Measurements from ENCODE around the gene RCL1.
"Not testable (repeated sequence)": the region's sequence is repeated elsewhere in the genome, so short reads cannot be mapped to it uniquely, and the experiment has no call there.

RCL1 gene

DNA sequence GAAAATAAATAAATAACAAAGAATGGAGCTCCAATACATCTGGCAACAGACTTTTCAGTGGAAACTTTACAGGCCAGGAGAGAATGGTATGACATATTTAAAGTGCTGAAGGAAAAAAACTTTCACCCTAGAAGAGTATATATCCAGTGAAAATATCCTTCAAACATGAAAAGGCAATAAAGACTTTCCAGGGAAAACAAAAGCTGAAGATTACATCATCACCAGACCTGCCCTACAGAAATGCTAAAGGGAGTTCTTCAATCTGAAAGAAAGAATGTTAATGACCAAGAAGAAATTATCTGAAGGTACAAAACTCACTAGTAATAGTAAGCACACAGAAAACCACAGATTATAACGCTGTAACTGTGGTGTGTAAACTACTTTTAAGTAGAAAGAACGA, 8.3 kb upstream of the RCL1 start:
- DNase-seq: no peak

DNA sequence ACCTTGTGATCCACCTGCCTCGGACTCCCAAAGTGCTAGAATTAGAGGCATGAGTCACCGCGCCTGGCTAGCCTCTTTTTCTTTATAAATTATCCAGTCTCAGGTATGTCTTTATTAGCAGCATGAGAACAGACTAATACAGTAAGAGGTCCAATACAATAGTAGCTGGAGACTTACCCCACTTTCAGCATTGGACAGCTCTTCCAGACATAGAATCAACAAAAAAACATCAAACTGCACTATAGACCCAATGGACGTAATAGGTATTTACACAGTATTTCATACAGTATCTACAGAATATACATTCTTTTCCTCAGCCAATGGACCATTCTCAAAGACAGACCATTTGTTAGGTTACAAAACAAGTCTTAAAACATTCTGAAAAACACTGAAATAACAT, 6.1 kb upstream of the RCL1 start:
- DNase-seq: no peak

DNA sequence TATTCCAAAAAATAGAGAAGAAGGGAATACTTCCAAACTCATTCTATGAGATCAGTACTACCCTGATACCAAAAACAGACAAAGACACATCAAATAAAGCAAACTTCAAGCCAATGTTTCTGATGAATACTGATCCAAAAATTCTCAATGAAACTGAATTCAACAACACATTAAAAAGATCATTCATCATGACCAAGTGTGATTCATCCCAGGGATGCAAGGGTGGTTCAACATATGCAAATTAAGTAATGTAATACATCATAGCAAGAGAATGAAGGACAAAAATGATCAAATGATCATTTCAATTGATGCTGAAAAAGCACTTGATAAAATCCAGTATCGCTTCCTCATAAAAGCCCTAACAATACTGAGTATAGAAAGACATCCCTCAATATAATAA, 4.9 kb upstream of the RCL1 start:
- DNase-seq: no peak

DNA sequence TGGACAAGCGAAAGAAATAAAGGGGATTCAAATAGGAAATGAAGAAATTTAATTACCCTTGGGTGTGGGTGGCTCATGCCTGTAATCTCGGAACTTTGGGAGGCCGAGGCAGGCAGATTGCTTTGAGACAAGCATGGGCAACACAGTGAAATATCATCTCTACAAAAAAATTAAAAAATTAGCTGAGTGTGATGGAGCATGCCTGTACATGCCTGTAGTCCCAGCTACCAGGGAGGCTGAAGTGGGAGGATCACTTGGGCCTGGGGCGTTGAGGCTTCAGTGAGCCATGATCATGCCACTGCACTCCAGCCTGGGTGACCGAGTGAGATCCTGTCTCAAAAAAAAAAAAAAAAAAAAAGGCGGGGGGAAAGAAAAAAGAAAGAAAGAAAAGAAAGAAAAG, 4.0 kb upstream of the RCL1 start:
- no peak for DNase-seq

DNA sequence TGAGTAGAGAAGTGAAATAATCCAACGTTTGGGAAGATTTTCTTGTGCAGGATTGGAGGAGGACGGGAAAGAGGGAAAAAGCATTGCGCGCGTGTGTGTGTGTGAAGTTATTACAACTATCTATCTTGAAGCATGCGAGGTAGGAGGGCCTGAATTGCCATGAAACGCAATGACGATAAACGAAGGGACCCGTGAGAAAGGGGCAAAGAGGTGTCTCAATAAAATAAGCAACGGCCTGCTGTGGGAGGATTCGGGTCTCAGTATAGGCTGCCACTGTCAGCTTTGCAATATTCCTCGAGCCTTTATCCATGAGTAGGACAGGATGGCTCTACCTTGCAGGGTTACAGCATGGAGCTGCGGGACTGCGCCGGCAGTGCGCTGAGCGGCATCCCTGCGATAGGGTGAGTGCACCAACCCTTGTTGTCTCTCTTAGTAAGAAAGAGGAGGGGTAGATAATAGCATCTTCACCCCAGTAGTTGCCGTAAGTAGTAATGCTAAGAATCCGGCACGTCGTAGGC, 631 bp upstream of the RCL1 start:
- peak; percentile 21 for DNase-seq

DNA sequence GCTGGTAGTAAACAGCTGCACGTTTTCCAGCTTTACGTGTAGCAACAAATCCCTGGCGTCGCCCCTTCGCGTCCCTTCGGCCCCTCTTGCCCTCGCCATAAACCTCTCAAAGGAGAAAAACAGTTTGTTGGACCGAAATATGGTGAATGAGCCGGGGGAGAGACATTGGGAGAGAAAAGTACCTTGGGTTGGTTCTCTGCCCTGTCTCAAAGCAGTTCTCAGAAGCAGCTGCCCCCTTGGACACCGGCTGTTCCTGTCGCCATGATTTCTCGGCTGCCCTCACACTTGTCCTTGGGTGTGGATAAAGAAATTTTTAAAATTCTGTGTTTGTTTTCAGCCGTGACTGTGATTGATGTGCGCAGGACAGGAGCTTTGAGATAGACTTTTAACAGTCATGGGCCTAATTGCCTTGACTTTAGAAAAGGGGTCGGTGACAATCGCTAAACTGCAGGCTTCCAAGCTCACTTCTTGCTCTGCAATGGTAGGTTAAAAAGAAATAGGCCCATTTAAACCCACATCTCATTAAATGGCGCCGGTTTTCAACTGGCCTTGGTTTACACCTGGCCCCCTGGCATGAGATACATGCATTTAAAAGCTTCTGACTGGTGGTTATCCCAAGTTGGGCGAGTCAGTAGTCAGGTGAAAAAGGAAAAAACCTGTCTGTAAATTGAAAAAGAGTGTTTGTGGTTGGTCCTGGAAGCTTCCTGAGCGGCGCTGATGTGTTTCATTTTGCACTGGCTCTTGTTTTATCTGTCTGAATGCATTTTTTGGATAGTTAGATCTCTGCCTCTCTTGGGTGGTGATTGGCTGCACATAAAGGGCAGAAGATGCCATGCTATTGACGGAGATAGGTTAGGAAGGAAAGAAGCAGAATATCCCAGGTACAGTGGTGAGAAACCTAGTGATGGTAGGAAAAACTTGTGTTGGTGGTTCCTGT, 983 bp downstream of the RCL1 start:
- DNase-seq: no peak

DNA sequence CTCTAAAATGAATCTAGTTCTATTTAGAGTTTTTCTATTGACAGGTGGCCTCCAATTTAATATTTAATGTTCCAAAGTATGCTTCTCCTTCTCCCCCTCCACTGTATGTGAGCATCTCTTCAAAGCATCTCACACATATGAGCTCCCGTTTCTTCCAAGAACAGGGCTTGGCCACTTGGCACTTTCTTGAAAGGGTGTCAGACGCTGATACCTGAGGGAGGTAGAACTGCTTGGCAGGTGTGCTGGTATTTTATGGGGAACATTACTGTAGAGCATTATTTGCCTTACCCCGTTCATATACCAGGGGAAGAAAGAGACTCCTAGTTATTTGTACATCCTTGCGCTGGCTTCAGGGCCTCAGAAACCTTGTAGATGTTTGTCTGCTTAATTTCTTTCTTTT, 1.9 kb downstream of the RCL1 start:
- DNase-seq: no peak

DNA sequence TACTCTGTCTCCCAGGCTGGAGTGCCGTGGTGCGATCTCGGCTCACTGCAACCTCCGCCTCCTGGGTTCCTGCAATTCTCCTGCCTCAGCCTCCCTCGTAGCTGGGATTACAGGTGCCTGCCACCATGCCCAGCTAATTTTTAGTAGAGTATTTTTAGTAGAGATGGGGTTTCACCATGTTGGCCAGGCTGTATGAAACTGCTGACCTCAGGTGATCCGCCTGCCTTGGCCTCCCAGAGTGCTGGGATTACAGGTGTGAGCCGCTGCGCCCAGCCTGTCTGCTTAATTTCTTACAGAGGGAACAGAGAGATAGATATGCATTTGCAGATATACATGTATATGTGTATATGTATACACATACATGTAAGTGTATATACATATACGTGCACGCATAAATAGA, 2.4 kb downstream of the RCL1 start:
- DNase-seq: not testable (repeated sequence)

DNA sequence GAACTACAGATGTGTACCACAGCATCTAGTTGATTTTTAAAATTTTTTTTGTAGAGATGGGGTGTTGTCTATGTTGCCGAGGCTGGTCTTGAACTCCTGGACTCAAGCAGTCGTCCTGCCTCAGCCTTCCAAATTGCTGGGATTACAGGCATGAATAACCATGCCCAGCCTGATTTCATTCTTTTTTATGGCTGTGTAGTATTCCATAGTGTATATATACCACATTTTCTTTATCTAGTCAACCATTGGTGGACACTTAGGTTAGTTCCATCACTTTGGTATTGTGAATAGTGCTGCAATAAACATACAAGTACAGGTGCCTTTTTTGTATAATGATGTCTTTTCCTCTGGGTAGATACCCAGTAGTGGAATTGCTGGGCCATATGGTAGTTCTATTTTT, 3.8 kb downstream of the RCL1 start:
- DNase-seq: no peak

DNA sequence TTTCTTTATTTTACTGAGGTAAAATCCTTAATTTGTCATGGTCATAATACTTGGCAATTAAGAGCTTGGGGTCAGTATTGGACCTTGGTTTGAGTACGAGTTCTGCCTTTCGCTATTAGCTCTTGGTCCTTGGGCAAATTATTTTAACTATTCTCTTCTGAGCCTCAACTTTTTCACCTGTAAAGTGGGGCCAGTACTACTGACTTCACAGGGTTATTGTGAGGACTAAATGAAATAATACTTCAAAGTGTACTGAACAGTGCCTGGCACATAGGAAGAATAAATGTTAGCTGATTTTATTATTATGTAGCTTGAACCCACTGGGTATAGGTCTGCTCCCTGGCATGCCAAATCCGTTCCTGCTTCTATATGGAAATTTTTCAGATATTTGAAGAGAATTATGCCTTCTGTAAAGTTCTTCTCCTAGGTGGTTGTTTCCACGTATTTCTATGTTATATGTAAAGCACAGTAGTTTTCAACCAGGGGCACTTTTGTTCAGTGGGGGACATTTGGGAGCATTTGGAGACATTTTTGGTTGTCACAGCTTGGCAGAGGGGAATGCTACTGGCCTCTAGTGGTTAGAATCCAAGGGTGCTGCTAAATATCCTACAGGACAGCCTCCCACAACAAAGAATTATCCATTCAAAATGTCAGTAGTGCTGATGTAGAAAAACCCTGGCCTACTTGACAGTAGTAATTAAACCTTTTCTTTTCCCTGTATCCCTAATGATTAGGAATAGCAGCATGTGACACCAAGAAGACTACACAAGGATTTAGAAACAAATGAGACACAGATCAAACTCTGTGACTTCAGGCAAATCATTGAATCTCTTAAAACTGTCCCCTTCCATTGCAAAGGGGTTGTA, 4.5 kb downstream of the RCL1 start:
- peak; percentile 48 for DNase-seq

DNA sequence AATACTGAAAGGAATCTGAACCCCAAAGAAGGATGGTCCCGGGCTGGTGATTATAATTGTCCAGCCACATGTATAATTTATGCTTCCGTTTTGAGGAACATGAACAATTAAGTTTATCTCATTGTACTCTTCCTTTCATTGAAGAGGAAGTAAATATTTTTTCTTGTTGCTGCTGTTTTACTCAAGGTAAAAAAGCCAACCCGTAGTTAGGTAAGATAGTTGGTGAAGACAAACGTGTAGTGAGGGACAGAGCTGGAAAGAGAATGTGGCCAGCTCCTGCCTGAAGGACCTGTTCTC, 5.1 kb downstream of the RCL1 start:
- no peak for DNase-seq

DNA sequence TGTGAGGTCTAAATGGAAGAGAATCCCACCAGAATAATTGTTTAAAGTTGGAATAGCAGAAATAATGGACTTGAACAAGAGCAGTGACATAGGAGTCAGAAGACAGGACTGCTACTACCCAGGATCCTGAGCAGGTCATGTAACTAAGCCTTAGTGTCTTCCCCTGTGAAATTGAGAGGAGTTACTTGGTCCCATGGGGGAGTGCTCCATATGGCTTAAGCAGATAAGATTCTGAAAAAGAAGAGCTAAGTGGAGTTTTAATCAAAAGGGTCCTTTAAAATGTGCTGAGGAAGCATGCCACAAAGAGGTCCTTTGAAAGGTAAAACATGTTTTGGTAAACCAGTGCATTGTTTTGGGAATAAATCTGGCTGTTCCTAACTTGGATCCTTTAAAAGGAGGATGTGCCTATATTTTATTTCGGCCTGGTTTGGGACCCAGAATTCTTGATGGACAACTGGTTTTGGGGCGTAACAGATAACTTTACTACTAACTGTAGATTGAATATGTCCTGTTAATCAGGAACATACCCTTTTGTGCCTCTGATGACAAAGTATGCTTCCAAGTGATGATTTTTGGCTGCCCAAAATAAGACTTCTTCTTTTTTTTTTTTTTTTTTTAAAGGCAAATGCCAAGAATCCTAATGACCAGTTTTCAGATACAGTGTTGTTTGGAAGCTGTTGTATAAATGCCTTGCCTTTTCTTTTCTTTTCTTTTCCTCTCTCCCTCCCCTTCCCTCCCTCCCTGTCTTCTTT, 5.7 kb downstream of the RCL1 start:
- no peak for DNase-seq

DNA sequence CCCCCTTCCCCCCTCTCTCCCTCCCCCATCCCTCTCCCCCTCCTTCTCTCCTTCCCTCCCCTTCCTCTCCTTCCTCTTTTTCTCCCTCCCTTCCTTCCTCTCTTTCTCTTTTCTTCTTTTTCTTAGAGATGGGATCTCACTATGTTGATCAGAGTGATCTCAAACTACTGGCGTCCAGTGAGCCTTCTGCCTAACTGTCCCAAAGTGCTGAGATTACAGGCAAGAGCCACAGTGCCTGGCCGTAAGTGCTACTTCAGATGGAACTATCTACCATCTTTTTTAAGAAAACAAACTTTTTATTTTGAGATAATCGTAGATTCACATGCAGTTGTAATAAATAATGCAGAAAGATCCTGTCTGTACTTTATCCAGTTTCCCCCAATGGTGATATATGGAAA, 6.3 kb downstream of the RCL1 start:
- no peak for DNase-seq

DNA sequence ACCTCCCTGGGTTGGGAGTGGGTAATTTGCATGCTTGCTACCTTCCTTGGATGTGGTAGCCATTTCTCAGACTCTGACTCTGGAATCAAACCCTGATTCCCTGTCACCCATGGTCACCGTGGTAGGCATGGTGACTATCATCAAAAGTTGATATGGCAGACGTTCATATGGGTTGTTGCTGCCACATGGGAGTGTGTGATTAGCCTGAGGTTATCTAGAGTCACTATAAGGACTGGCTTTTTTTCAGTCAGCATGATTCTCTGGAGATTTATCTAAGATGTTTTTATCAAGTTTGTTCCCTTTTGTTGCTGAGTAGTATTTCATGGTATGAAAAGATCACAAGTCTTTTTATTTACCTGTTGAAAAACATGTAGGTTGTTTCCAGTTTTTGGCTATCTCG, 7.0 kb downstream of the RCL1 start:
- no peak for DNase-seq

DNA sequence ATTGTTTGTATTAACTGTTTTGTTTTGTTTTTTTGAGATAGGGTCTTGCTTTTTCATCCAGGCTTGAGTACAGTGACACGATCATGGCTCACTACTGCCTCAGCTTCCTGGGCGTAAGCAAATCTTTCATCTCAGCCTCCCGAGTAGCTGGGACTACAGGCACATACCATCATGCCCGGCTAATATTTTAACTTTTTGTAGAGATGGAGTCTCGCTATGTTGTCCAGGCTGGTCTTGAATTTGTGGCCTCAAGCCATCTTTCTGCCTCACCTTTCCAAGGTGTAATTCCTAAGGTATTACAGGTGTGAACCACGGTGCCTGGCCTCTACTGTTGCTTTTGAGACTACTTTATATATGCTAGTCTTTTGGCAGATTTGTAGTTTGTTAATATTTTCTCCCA, 8.4 kb downstream of the RCL1 start:
- DNase-seq: no peak

DNA sequence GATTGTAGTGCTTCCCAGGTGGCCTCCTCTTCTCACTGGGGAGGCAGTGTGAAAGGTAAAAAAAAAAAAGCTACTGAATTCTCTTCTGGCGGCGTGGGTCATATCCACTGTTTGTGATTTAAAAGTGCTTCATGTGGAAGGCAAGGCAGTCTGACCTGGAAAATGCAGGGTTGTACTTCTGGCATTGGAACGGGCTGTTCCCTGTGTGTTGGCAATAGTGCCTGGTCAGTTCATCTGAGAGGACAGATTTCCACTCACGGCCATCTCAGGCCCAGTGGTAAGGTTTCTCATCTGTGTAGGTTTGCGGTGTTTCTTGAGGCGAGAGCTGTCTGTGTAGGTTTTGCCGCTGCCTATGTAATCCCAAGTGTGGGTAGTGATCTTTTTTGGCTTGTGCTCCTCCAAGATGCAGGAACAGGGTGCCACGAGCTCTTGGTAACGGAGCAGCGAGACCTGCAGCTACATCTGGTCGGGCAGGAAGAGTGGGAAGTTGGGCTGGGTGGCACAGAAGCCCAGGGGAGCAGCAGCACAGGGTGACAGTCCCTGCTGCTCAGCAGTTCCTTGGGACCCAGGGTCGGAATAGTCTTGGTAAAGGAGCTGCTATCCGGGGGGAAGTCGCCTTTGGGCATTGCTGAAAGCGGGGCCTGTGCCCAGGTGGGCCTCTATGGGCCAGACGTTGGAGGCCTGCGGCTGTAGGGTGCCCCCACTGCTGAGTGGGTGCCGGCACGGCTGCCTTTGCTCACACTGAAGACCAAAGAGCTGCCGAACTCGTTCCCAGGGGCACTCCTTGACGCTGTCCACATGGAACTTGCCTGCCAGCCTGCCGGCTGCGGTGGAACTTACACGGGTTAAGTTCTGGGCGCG, 11.2 kb downstream of the RCL1 start:
- DNase-seq: no peak

DNA sequence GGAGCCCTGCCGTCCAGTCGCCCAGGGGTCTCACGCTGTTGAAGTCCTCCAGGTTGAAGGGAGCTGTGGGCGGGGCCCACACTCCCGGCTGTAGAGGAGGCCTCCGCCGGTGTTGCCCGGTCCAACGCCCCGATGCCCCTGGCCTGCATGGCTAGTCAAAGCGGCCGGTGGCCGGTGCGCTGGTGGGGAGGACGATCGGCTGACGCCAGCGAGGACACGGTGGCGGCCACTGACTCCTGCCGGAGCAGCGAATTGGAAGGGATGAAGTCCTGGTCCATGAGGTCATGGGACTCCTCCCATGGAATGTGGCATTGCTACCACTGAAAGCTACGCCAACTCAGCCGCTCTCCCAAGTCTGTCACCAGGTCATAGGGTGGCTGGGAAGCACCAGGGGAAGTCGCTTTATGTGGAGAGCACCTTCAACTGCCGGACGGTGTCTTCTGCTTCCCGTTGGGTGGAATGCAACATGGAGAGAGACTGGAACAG, 11.8 kb downstream of the RCL1 start:
- DNase-seq: no peak

DNA sequence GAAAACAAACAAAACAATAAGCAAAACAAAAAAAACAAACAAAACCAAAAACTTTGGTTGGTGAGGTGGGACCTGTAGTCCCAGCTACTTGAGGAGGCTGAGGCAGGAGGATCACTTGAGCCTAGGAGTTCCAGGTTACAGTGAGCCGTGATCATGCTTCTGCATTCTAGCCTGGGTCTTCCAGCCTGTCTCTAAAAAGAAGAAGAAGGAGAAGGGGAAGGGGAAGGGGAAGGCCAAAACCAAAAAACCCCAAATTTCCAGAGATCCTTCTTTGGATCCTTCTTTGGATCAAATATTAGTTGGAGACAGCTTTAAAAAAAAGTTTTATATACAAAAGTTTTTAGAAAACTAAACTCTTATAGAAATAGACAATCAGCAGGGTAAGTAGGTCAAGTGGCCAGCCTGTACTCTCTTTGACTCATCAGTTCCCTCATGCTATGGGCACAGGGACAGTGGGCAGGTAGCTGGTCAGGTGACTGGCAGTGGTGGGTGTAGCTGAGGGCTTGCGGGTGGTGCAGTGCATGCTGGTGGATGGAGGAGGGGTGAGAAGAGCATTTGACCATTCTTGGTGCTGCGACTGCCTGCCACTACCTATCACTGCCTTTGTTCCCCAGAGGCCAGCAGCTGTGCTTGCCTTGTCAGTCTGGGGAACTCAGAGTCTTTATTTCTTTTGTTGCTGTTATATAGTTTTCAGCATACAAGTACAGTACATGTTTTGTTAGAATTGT, 12.6 kb downstream of the RCL1 start:
- no peak for DNase-seq

DNA sequence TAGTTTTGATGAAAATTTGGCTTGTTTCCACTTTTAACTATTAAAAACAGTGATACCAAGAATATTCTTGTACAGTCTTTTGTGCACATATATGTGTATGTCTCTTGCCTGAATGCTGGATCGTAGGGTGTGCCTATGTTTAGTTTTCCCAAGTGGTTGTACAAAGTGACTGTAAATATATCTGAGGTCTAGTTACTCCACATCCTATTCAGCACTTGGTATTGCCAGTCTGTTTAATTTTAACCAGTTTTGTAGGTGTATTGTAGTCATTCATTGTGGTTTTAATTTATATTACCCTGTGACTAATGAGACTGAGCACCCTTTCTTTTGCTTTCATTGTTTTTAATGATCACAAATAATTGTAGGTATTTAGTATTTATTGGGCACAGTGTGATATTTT, 17.8 kb downstream of the RCL1 start:
- DNase-seq: no peak

DNA sequence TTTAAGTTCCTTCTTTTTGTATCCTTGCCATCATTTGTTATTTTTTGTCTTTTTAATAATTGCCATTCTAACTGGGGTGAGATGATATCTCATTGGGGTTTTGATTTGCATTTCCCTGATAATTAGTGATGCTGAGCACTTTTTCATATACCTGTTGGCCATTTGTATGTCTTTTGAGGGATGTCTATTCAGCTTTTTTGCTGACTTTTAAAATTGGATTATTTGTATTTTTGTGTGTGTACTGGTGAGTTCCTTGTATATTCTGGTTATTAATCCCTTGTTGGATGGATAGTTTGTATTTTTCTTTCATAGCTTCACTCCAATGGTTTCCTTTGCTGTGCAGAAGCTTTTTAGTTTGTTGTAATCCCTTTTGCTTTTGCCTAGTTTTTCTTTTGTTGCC, 19.1 kb downstream of the RCL1 start:
- DNase-seq: no peak

DNA sequence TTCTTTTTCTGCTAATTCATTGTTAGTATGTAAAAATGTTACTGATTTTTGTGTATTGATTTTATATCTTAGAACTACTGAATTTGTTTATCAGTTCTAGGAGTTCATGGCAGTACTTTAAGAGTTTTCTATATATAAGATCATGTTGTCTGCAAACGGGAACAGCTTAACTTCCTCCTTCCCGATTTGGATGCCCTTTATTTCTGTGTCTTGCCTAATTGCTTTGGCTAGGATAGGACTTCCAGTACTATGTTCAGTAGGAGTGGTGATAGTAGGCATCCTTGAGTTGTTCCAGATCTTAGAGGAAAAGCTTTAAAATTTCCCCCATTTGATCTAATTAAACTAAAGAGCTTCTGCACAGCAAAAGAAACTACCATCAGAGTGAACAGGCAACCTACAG, 20.1 kb downstream of the RCL1 start:
- DNase-seq: no peak

DNA sequence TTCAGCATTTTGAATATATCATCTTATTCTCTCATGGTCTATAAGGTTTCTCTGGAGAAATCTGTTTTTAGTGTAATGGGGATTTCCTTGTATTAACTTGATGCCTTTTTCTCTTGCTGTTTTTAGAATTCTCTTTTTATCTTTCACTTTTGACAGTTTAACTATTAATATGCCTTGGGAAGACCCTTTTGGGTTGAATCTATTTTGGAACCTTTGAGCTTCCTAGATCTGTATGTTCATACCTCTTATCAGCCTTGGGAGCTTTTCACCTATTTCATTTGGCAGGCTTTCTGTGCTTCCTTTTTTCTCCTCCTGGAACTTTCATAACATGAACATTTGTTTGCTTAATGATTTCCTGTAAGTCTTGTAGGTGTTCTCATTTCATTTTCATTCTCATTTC, 22.2 kb downstream of the RCL1 start:
- no peak for DNase-seq

Data from NCI-H1436 (cell line).